Spleen (tissue), 11 donors: ENCODE measurements around the gene SEC14L2. TPM values are rescaled to one million over a fixed set of nuclear protein-coding genes. Genes with fewer than 3 reads are reported as not detected.

ENCODE experiments used
- DNase-seq: peaks from one replicate; pipeline ENCODE4 v3.0.0-alpha.2; 2020
- H3K27ac ChIP-seq, 8 donors: fragments of 200-600 bp; sonication (generic) in 7 of 8; 1 replicate in 4 of 8; 2 replicates in 4 of 8; pipeline versions ENCODE4 v1.5.0 to v1.8.0; 2016 to 2021; ENCODE audit warnings: inconsistent platforms in 4 of 8, mild to moderate bottlenecking in 4 of 8, moderate library complexity in 1 of 8
- H3K27me3 ChIP-seq, 7 donors: fragments of 200-600 bp; sonication (generic) in 6 of 7; replicated peaks in 1 of 7; 1 replicate in 4 of 7; 2 replicates in 3 of 7; pipeline versions ENCODE4 v1.5.0 to v1.8.0; 2016 to 2021; ENCODE audit warnings: inconsistent platforms in 3 of 7, mild to moderate bottlenecking in 1 of 7
- H3K36me3 ChIP-seq, 6 donors: fragments of 200-600 bp; sonication (generic) in 5 of 6; 1 replicate in 4 of 6; 2 replicates in 2 of 6; pipeline versions ENCODE4 v1.5.0 to v1.8.0; 2016 to 2021; ENCODE audit warnings: inconsistent platforms in 2 of 6
- H3K4me1 ChIP-seq, 6 donors: fragments of 200-600 bp; sonication (generic) in 5 of 6; 1 replicate in 3 of 6; 2 replicates in 3 of 6; pipeline versions ENCODE4 v1.5.0 to v1.8.0; 2016 to 2021; ENCODE audit warnings: inconsistent platforms in 3 of 6
- H3K4me3 ChIP-seq, 8 donors: fragments of 200-600 bp; sonication (generic) in 7 of 8; 1 replicate in 4 of 8; 2 replicates in 4 of 8; pipeline versions ENCODE4 v1.5.0 to v1.8.0; 2016 to 2021; ENCODE audit warnings: inconsistent platforms in 4 of 8, mild to moderate bottlenecking in 4 of 8, moderate library complexity in 2 of 8
- H3K9me3 ChIP-seq, 8 donors: fragments of 200-600 bp; sonication (generic) in 7 of 8; 1 replicate in 4 of 8; 2 replicates in 4 of 8; pipeline versions ENCODE4 v1.5.0 to v1.8.0; 2016 to 2021; ENCODE audit warnings: inconsistent platforms in 4 of 8
- POLR2A ChIP-seq, 3 donors: fragments of 450-650 bp; IDR thresholded peaks; one replicate each; pipeline ENCODE4 v1.5.1; 2017; ENCODE audit warnings: antibody characterized with exemption in 3 of 3, mild to moderate bottlenecking in 1 of 3
- POLR2AphosphoS5 ChIP-seq, 3 donors: sonication (generic); formaldehyde crosslinking; IDR thresholded peaks; one replicate each; pipeline ENCODE4 v1.5.1; 2017; ENCODE audit warnings: antibody characterized with exemption in 3 of 3
- WGBS, 5 donors: extraction: QIAGEN DNeasy Blood & Tissue Kit in 3 of 5; methylation state at CpG; one replicate each; pipeline versions ENCODE4 v1.1.5 to v1.1.7; 2013 to 2018; 5-methylcytosine and 5-hydroxymethylcytosine counted together
- intact Hi-C: fragments of 100-400 bp; cut with DNase I; formaldehyde crosslinking; loops from one replicate; pipeline ENCODE4 v1.15.0; 2023; ENCODE audit warnings: low total_unique reads
- polyA plus RNA-seq, 3 donors: library from polyadenylated mRNA; stranded (reverse); fragments of 200-250 nt; gene quantifications; one replicate each; pipeline ENCODE4 v1.2.1, GENCODE V29; 2013
- total RNA-seq, 7 donors: library from RNA; depleted of rRNA in 3 of 7; stranded (reverse); fragments of >200 nt in 3 of 7; fragmentation: NEBNext Ultra II Directional in 4 of 7; extraction: Animal tissue kit (Norgen Biotek cat#: 25700) in 4 of 7; gene quantifications; one replicate each; pipeline versions ENCODE4 v1.1.0 to v1.2.1, GENCODE V29; 2016 to 2021
- TF ChIP-seq, protein P1 (sequence below), 11 experiments: fragments of 200-600 bp in 7 of 11; fragments of 450-650 bp in 4 of 11; sonication (generic) in 4 of 11; IDR thresholded peaks in 8 of 11; conservative IDR thresholded peaks in 3 of 11; 1 replicate in 7 of 11; 2 replicates in 4 of 11; pipeline versions ENCODE4 v1.4.0 to v1.8.0; 2016 to 2021; ENCODE audit warnings: antibody characterized with exemption in 11 of 11, inconsistent platforms in 4 of 11, mild to moderate bottlenecking in 1 of 11
- donor health status: healthy with polysubstance abuse.
- donor health status: DM: no; HTN: no; CAD: no; lungs with moderate emphysema.
- donor health status: DM: no; HTN: no; CAD: no.
- donor health status: Bipolar disorder and iron deficiency.
- donor health status: healthy.
- donor health status: DM: no; HTN: no; CAD: no.
- donor health status: DM: yes; HTN: yes; CAD: no.

SEC14L2 gene
- total and polyA plus RNA-seq, 10 donors: 0.52 to 6.1 (median 1.7) TPM

GRCh38 chr22:30423959-30424533, 27.2 kb downstream of the SEC14L2 start:
- H3K36me3 ChIP-seq: peaks cover 0 to 37% (median 12%) of the 10 kb centered on the region in 6 donors
- TF ChIP-seq POLR2AphosphoS5 (IDR thresholded peaks at IDR 0.05) (peak; percentile 97 to 99 (median 98)), POLR2A (IDR thresholded peaks at IDR 0.05) (peak in 2 of 3 donors; percentile 25 to 51)
- TF ChIP-seq, protein P1, sequence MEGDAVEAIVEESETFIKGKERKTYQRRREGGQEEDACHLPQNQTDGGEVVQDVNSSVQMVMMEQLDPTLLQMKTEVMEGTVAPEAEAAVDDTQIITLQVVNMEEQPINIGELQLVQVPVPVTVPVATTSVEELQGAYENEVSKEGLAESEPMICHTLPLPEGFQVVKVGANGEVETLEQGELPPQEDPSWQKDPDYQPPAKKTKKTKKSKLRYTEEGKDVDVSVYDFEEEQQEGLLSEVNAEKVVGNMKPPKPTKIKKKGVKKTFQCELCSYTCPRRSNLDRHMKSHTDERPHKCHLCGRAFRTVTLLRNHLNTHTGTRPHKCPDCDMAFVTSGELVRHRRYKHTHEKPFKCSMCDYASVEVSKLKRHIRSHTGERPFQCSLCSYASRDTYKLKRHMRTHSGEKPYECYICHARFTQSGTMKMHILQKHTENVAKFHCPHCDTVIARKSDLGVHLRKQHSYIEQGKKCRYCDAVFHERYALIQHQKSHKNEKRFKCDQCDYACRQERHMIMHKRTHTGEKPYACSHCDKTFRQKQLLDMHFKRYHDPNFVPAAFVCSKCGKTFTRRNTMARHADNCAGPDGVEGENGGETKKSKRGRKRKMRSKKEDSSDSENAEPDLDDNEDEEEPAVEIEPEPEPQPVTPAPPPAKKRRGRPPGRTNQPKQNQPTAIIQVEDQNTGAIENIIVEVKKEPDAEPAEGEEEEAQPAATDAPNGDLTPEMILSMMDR (IDR thresholded peaks at IDR 0.05 in 8 of 11, conservative IDR thresholded peaks at IDR 0.05 in 3 of 11): peak in 3 of 11 experiments; percentile 16 to 24 (median 16)
- H3K4me1 ChIP-seq: peaks cover 29 to 68% (median 45%) of the 10 kb centered on the region in 6 donors
- H3K4me3 ChIP-seq: peak overlapping the region; percentile 61 to 96 (median 72)
- no peaks in the 10 kb centered on the region for H3K27me3 ChIP-seq
- 1 to 3% (median 2%) methylated on average over 16 to 31 of the region's 31 CpGs for WGBS, 5 donors
- intact Hi-C loops: no loop called here
- DNase-seq: peak; percentile 99
- H3K9me3 ChIP-seq: no peaks in the 10 kb centered on the region
- peak overlapping the region; percentile 88 to 95 (median 93) for H3K27ac ChIP-seq

DNA sequence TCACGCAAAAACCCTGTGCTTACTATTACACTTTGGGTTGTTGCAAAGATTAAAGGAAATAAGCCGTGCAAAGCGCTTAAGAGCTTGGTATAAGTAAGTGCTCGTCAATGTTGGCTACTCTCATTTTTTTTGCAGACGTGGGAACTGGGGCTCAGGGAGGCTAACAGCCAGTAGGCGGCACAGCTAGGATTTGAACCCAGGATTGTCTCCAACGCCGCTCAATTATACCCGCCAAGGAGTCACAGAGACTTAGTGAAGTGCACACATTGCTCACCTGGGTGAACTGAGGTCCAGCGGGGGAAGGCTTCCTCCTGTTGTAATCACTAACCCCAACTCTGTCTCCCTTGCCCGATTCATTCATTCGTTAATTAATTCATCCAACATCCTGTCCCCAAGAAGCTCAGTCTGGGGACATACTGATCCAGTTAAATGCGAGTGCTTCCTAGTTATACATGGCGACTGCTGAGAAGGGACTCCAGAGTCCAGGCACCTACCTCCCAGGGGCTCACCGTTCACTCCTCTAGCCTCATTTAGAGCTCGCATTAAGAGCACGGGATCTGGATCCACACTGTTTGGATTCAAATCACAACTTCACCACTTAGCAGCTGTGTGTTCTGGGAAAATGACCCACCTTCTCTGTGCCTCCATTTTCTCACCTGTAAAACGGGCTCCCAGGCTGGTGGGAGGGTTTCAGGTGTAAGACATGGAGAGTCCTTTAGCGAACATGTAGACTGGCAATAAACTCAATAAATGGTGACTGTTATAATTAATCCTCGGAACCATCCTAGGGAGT, 27.9 kb downstream of the SEC14L2 start:
- Histone ChIP-seq H3K36me3 (peaks cover 0 to 37% (median 11%) of the 10 kb centered on the region in 6 donors), H3K9me3 (no peaks in the 10 kb centered on the region), H3K4me1 (peaks cover 29 to 68% (median 45%) of the 10 kb centered on the region in 6 donors), H3K27ac (peak overlapping the region; percentile 88 to 95 (median 93)), H3K27me3 (no peaks in the 10 kb centered on the region), H3K4me3 (peak overlapping the region; percentile 61 to 96 (median 72))
- intact Hi-C loops: no loop called here
- DNase-seq: no peak
- 50 to 57% (median 55%) methylated on average over 20 of the region's 20 CpGs for WGBS, 5 donors
- no peak for TF ChIP-seq POLR2AphosphoS5 (IDR thresholded peaks at IDR 0.05)
- TF ChIP-seq POLR2A (IDR thresholded peaks at IDR 0.05): no peak
- TF ChIP-seq, protein P1 (IDR thresholded peaks at IDR 0.05 in 8 of 11, conservative IDR thresholded peaks at IDR 0.05 in 3 of 11): no peak

GRCh38 chr22:30425327-30425615, 28.5 kb downstream of the SEC14L2 start:
- H3K4me1 ChIP-seq: peaks cover 29 to 68% (median 45%) of the 10 kb centered on the region in 6 donors
- H3K36me3 ChIP-seq: peaks cover 0 to 36% (median 11%) of the 10 kb centered on the region in 6 donors
- peak overlapping the region; percentile 57 to 96 (median 73) for H3K4me3 ChIP-seq
- no peak for TF ChIP-seq POLR2A (IDR thresholded peaks at IDR 0.05)
- no peak for TF ChIP-seq POLR2AphosphoS5 (IDR thresholded peaks at IDR 0.05)
- TF ChIP-seq, protein P1 (IDR thresholded peaks at IDR 0.05 in 8 of 11, conservative IDR thresholded peaks at IDR 0.05 in 3 of 11): no peak
- DNase-seq: no peak
- H3K9me3 ChIP-seq: no peaks in the 10 kb centered on the region
- 13 to 20% (median 16%) methylated on average over 9 of the region's 9 CpGs for WGBS, 5 donors
- intact Hi-C loops: no loop called here
- peak overlapping the region; percentile 49 to 93 (median 89) for H3K27ac ChIP-seq
- no peaks in the 10 kb centered on the region for H3K27me3 ChIP-seq
